Left lung (tissue), 10 donors: ENCODE results near the gene LTBR. TPM values are rescaled to one million over a fixed set of nuclear protein-coding genes. Genes with fewer than 3 reads are reported as not detected.

Source experiments
- ATAC-seq: fragments of 200-7000 bp; cut with Tn5 transposase; one replicate; pipeline ENCODE4 v1.9.1; 2020; ENCODE audit warnings: moderate library complexity
- DNase-seq, 4 donors: peaks; one replicate each; pipeline ENCODE4 v3.0.0-alpha.2; 2013 to 2020
- H3K27ac ChIP-seq, 2 donors: fragments of 200-600 bp; sonication (generic) in 1 of 2; one replicate each; pipeline versions ENCODE4 v1.5.0 to v1.8.0; 2020 to 2021
- H3K27me3 ChIP-seq, 2 donors: fragments of 200-600 bp; sonication (generic) in 1 of 2; one replicate each; pipeline versions ENCODE4 v1.5.0 to v1.8.0; 2020 to 2021
- H3K36me3 ChIP-seq, 2 donors: fragments of 200-600 bp; sonication (generic) in 1 of 2; one replicate each; pipeline versions ENCODE4 v1.5.0 to v1.8.0; 2020 to 2021
- H3K4me1 ChIP-seq, 2 donors: fragments of 200-600 bp; one replicate each; pipeline ENCODE4 v1.8.0; 2021
- H3K4me3 ChIP-seq, 2 donors: fragments of 200-600 bp; sonication (generic) in 1 of 2; one replicate each; pipeline versions ENCODE4 v1.5.0 to v1.8.0; 2020 to 2021; ENCODE audit warnings: mild to moderate bottlenecking in 1 of 2
- H3K9me3 ChIP-seq, 2 donors: fragments of 200-600 bp; sonication (generic) in 1 of 2; one replicate each; pipeline versions ENCODE4 v1.5.0 to v1.8.0; 2020 to 2021
- intact Hi-C, 2 donors: fragments of 100-400 bp; cut with DNase I; formaldehyde crosslinking; loops; one replicate each; pipeline versions ENCODE4 v1.11.2 to v1.14.2; 2022
- polyA plus RNA-seq, 6 donors: library from polyadenylated mRNA; unstranded; fragments of 120-200 nt; gene quantifications; one replicate each; pipeline ENCODE4 v1.2.1, GENCODE V29; 2013; ENCODE audit not compliant: insufficient read length in 6 of 6
- total RNA-seq, 2 donors: library from RNA; stranded (reverse); fragmentation: NEBNext Ultra II Directional; extraction: Animal tissue kit (Norgen Biotek cat#: 25700); gene quantifications; one replicate each; pipeline ENCODE4 v1.2.1, GENCODE V29; 2021
- TF ChIP-seq, protein P1 (sequence below), 2 donors: fragments of 200-600 bp; sonication (generic) in 1 of 2; IDR thresholded peaks; one replicate each; pipeline versions ENCODE4 v1.5.0 to v1.8.0; 2021; ENCODE audit warnings: antibody characterized with exemption in 2 of 2
- donor health status: DM: no; HTN: yes; CAD: no.
- donor health status: DM: no; HTN: no; CAD: no.

LTBR gene
- total and polyA plus RNA-seq, 8 donors = 66.6 to 153 (median 90.7) TPM

- Histone ChIP-seq H3K36me3 (peaks cover 0 to 10% of the 10 kb centered on the region in 2 donors), H3K4me1 (no peaks in the 10 kb centered on the region), H3K27ac (no peak overlapping the region), H3K27me3 (no peaks in the 10 kb centered on the region), H3K4me3 (no peak overlapping the region), H3K9me3 (no peaks in the 10 kb centered on the region)
- DNase-seq = no peak
- TF ChIP-seq, protein P1, sequence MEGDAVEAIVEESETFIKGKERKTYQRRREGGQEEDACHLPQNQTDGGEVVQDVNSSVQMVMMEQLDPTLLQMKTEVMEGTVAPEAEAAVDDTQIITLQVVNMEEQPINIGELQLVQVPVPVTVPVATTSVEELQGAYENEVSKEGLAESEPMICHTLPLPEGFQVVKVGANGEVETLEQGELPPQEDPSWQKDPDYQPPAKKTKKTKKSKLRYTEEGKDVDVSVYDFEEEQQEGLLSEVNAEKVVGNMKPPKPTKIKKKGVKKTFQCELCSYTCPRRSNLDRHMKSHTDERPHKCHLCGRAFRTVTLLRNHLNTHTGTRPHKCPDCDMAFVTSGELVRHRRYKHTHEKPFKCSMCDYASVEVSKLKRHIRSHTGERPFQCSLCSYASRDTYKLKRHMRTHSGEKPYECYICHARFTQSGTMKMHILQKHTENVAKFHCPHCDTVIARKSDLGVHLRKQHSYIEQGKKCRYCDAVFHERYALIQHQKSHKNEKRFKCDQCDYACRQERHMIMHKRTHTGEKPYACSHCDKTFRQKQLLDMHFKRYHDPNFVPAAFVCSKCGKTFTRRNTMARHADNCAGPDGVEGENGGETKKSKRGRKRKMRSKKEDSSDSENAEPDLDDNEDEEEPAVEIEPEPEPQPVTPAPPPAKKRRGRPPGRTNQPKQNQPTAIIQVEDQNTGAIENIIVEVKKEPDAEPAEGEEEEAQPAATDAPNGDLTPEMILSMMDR (IDR thresholded peaks at IDR 0.05) = no peak
- ATAC-seq = no peak
- intact Hi-C loops = no loop called here
Measured at GRCh38 chr12:6440391-6440790, 56.4 kb downstream of the LTBR start.

Other genes starting within 250 kb of the LTBR start
- 100 to 1,000 TPM; 416 to 512 TPM for gene CD9, start 183.8 kb upstream of the LTBR start, total RNA-seq
- gene CD9, start 183.8 kb upstream of the LTBR start, polyA plus RNA-seq = 100 to 1,000 TPM; 100 to 144 (median 120) TPM
- gene PLEKHG6, start 73.5 kb upstream of the LTBR start, total RNA-seq = 1 to 10 TPM; 2.0 to 4.2 TPM
- gene PLEKHG6, start 73.5 kb upstream of the LTBR start, polyA plus RNA-seq = 1 to 10 TPM; 2.7 to 4.1 (median 3.5) TPM
- gene TNFRSF1A, start 42.1 kb upstream of the LTBR start, total RNA-seq = 100 to 1,000 TPM; 155 to 211 TPM
- gene TNFRSF1A, start 42.1 kb upstream of the LTBR start, polyA plus RNA-seq = 100 to 1,000 TPM; 110 to 139 (median 125) TPM
- 100 to 1,000 TPM; 196 to 212 TPM for gene SCNN1A, start 8.6 kb upstream of the LTBR start, total RNA-seq
- gene SCNN1A, start 8.6 kb upstream of the LTBR start, polyA plus RNA-seq = 1 to 10 TPM; 2.3 to 4.1 (median 3.2) TPM
- gene CD27, start 60.8 kb downstream of the LTBR start, total RNA-seq = 1 to 10 TPM; 1.4 to 1.6 TPM
- 1 to 10 TPM; 1.2 to 3.2 (median 2.3) TPM for gene CD27, start 60.8 kb downstream of the LTBR start, polyA plus RNA-seq
- 10 to 100 TPM; 18.2 to 33.8 TPM for gene TAPBPL, start 67.9 kb downstream of the LTBR start, total RNA-seq
- 10 to 100 TPM; 18.0 to 26.1 (median 19.0) TPM for gene TAPBPL, start 67.9 kb downstream of the LTBR start, polyA plus RNA-seq
- gene VAMP1, start 86.5 kb downstream of the LTBR start, total RNA-seq = 1 to 10 TPM; 6.3 to 9.4 TPM
- 10 to 100 TPM; 16.2 to 21.6 (median 18.5) TPM for gene VAMP1, start 86.5 kb downstream of the LTBR start, polyA plus RNA-seq
- gene MRPL51, start 109.1 kb downstream of the LTBR start, total RNA-seq = 100 to 1,000 TPM; 135 to 141 TPM
- gene MRPL51, start 109.1 kb downstream of the LTBR start, polyA plus RNA-seq = 100 to 1,000 TPM; 129 to 170 (median 142) TPM
- gene NCAPD2, start 109.9 kb downstream of the LTBR start, total RNA-seq = 10 to 100 TPM; 23.1 to 29.4 TPM
- gene NCAPD2, start 109.9 kb downstream of the LTBR start, polyA plus RNA-seq = 10 to 100 TPM; 55.7 to 95.4 (median 58.5) TPM
- 1,000 to 10,000 TPM; 1,126 to 2,070 TPM for gene GAPDH, start 150.4 kb downstream of the LTBR start, total RNA-seq
- 1,000 to 10,000 TPM; 1,473 to 1,774 (median 1,660) TPM for gene GAPDH, start 150.4 kb downstream of the LTBR start, polyA plus RNA-seq
- gene IFFO1, start 171.9 kb downstream of the LTBR start, total RNA-seq = 10 to 100 TPM; 15.2 to 27.9 TPM
- 10 to 100 TPM; 14.5 to 24.7 (median 18.6) TPM for gene IFFO1, start 171.9 kb downstream of the LTBR start, polyA plus RNA-seq
- 10 to 100 TPM; 23.4 to 48.1 TPM for gene NOP2, start 184.1 kb downstream of the LTBR start, total RNA-seq
- 10 to 100 TPM; 20.6 to 39.2 (median 27.2) TPM for gene NOP2, start 184.1 kb downstream of the LTBR start, polyA plus RNA-seq
- gene CHD4, start 223.2 kb downstream of the LTBR start, total RNA-seq = 100 to 1,000 TPM; 159 to 171 TPM
- gene CHD4, start 223.2 kb downstream of the LTBR start, polyA plus RNA-seq = 100 to 1,000 TPM; 200 to 252 (median 234) TPM